ENCODE measurements around the gene IFNLR1.

The IFNLR1 gene

DNA sequence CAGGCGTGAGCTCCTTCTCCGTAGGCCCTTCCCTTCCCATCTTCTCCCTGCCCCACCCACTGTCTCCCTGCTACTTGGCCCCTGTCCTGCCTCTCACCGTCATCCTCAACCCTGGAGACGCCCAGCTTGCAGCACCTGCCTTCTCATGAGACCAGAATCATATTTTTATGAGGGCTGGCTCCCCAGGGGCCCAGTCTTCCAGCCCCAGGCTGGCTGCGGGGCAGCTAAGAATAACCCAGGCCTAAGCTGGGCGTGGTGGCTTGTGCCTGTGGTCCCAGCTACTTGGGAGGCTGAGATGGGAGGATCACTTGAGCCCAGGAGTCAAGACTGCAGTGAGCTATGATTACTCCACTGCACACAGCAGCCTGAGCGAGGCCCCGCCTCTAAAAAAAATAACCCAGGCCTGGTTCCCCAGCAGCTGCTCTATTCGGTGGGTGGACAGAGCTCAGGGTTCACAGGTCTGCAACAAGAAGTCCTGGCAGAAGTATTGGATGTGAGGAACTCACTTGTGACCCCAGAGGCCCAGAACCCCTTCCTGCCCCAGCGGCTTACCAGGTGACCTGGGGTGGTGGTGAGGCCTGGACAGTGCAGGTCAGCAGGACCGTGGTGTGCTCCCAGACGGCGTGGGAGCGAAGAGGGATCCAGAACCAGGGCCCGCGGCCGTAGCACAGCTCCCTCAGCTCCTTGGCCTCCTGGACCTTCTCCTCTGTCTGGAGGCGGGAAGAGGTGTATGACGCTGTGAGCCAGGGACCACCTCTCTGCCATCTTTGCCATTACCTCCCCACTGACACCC, 81.5 kb downstream of the IFNLR1 start:
- no peak for DNase-seq (ENCODE audit: low read depth in 3 of 3)

DNA sequence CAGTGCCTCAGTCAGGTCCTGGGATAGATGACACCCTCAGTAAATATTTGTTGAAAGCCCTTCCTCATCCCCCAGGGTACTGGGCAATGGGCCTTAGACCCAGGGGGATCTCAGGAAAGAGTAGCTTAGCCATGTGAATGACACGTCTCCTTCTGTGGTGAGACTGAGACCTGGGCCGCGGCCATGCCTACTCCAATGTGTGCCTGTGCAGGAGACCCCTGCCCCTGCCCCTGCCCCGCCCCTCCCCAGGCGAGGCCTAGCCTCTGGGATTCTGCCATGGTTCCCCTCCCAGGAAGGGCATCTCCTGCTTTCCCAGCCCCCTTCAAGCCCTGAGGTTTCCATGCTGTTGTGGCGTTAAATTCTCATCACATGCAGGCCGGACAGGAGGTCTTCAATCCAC, 82.2 kb downstream of the IFNLR1 start:
- no peak for DNase-seq (ENCODE audit: low read depth in 3 of 3)

Data from stimulated activated CD4-positive, alpha-beta T cell treated with anti-CD3 and anti-CD28 coated beads, TNF-alpha, amount 100 ng/mL, for 4 hours (primary cell).